Stimulated activated CD8-positive, alpha-beta memory T cell treated with anti-CD3 and anti-CD28 coated beads, Interleukin-7, amount 100 ng/mL, for 1 hour (primary cell): ENCODE results near the gene LIPJ.

Experiments
- DNase-seq, 2 donors: peaks; one replicate each; pipeline ENCODE4 v3.0.0-alpha.2; 2020; ENCODE audit warnings: low read depth in 2 of 2

LIPJ gene, protein sequence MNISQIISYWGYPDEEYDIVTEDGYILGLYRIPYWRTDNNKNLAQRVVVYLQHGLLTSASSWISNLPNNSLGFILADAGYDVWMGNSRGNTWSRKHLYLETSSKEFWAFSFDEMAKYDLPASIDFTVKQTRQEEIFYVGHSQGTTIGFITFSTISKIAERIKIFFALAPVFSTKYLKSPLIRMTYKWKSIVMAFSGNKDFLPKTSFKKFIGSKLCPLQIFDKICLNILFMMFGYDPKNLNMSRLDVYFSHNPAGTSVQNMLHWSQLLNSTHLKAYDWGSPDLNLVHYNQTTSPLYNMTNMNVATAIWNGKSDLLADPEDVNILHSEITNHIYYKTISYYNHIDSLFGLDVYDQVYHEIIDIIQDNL

DNA sequence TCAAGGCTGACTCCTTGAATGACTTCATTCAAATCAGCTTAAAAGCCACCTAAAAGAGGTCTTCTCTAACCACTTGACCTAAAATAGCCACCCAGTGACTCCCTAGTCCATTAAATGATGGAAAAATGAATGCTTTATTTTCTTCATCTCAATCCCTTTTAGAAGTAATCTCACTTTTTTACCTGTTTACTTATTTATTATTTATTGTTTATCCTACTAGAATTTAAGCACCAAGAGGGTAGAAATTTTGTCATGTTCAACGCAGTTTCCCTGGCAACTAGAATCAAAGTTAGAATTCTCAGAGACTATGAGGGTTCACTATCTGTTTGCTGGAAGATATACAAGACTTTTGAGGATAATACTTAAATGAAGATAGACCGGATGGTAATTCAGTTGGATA lies at the start of gene LIPJ:
Gene LIPJ, plus strand, starts transcription at position 301 of the 400 bp plus-strand sequence. CDS start 3,926 bp downstream, outside the sequence.
- no peak for DNase-seq

DNA sequence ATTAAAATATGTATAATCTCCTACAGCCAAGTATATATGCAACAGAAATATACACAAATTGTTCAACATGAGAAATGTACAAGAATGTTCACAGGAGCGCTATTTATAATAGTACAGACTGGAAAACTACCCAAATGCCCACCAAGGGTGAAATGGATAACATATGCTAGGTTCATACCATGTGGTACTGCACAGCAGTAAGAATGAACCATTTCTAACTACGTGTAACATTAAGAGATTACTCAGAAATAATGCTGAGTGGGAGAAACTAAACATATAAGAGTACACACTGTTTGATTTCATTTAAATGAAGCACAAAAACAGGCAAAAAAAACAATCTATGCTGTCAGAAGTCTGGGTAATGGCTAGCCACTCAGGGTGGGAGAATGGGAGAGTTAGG lies 49.2 kb upstream of the LIPJ start:
- no peak for DNase-seq

DNA sequence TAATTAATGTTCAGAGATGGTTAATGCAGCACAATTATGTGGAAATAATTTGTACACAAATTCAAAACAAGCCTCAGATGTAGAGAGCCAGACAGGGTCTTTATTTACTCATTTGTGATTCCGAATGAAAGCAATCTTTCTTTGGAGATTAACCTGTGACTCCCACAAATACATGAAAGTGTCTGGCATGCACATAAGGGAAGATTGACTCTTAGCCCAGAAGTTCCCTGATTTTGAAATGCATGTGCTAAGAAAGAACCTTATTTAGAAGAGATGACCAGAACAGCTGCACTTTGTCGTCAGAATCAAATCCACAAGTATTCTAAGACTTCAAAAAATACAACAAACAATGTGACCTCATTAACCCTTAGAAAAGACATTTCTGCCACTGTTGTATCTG lies 48.5 kb upstream of the LIPJ start:
- no peak for DNase-seq

DNA sequence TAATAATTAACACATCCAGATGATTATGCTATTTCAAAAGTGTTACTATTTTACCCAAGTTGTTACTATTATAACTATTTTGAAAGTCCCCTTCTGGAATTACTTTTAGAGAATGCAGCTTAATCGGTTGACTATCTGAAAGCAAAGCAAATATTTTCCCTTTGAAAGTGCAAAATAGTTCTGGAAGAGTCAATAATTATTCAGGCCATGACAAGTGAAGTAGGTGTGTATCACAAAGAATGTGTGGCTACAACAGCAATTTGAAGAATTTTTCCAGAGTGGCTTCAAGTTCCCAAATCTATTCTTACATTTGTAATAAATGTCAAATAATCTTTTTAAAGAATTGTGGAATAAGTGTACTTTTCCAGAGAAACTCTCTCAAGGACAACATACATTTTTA lies 46.2 kb upstream of the LIPJ start:
- no peak for DNase-seq

DNA sequence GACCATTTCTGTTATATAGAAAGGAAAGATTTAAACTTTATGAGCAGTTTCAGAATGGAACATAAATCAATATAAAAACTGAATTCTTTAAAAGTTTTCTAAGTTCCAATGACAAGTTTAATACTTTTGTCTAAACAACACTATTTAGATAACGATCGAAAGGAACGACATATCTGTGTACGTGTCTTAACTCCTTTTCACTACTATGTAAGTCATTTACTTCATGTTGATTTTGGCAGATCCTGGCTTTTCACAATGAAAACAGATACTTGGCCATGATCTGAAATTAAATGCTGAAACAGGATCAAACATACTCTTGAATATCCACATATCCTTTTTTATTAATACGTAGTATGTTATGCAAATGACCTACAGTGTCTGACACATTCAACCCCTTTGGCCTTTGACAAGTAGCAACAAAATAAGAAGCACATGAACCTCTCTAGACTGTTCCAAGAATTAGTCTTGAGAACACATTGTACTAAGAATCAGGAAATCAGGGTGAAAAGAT lies 45.4 kb upstream of the LIPJ start:
- DNase-seq = no peak

DNA sequence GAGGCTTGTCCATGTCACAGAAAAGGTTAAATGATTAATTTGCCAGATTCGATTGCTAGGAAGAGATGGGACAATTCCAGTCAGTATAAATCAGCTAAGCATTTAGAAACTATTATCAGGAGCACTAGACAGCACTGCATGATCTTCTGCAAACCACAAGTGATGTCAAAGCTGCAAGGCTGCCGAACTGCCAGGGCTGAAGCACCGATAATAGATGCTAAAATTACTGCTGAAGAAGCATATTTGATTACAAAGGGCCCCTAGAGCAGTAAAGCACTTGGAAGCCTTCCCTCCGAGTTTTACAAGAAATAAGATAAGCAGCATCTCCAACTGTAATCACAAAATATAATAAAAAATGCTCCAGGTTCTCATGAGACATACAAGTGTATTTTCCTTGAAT lies 44.0 kb upstream of the LIPJ start:
- no peak for DNase-seq

DNA sequence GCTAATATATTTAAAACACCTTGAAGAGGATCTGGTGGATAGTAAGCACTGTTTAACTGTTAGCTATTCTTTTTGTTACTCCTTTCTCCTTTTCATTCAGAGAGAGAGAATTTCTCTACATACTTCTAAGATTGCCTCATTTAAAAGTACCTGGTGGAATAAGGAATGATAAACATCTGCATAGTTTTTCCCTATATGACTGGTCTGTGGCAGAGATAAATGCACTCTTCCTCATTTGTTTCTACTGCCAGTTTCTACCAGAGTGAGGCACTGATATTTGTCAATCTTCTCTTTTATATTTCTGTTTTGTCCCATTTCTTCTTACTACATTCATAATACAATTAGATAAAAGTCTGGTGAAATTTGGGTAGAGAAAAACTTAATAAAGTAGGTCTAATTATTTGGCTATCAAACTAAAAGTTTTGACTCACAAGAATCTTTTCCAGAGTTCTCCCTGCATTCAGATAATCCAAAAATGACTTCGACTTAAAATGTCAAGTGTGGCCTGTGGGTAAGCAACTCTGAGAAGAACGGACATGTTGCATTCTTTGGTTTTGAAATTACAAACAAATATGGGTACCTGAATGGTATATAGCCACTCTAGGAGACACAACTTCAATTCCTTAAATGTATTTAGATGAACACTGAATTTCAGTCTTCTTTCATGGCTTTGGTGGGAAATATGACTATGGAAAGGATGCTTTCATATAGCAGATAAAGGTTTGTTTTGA lies 42.3 kb upstream of the LIPJ start:
- DNase-seq = no peak

DNA sequence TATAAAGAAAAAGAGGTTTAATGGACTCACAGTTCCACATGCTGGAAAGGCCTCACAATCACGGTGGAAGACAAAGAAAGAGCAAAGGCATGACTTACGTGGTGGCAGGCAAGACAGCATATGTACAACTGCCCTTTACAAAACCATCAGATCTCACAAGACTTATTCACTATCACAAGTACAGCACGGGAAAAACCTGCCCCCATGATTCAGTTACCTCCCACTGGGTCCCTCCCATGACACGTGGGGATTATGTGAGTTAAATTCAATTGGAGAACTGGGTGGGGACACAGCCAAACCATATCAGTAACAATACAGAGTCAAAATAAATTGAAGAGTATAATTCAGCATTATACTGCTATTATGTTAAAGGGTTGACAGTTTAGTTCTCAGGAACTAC lies 41.2 kb upstream of the LIPJ start:
- no peak for DNase-seq

DNA sequence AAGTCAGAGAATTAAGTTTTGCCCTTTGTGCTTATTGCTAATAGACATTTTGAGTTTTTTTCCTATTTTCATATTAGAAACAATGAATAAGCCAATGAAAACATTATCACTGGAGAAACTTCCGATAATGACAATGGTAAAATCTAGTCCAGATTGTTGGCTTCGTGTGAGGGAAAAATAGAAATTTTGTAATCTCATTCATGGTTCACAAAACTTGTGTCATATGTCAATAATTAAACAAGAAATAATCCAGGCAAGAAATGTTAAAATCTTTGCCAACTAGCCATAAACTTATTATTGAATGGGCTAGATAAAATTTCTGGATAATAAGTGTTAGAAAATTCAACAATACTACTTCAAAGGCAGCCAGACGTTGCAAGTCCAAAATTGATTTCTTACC lies 40.1 kb upstream of the LIPJ start:
- DNase-seq = no peak

DNA sequence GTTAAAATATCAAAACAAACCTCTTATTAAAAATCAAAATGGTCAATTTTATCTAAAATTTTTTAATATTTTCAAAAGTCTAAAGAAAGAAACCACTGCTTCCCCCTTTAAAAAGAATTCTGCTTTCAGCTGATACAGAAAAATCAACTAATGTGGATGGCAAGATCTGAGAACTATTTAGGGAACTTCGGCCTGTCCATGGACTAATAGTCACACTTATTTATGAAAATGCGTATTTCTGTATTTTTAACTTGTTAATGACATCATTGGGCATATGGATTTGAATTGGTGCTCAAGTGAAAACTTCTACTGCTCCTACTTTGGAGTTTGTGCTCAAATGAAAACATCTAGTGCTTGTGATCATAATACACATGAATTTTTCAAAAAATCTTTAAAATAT lies 35.3 kb upstream of the LIPJ start:
- DNase-seq = no peak

DNA sequence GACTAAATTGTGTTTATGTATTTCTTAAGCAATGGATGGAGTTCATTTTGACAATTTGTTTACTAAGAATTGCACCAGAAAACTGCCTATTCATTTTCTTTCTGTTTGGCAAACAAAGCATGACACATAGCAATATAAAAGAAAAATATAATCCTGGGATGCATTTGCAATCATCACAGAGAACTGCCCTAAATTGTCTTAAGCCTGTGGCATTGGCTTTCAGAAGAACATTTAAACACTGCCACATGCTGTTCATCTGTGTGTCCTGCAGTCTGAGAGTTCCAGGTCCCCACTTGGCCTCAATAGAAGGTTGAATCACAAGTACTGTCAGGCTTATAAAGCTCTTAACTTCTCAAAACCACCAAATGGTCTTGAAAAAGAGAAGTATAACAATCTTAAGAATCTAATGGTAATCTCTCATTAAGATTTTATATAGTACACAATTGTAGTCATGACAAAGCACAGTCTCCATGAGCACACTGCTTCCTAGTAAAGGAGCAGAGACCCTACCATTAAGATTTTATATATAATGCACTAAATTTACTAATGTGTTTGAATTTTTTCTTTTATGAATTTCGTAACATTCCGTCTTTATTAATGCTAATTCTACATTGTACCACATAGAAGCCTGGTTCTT lies 33.3 kb upstream of the LIPJ start:
- DNase-seq = no peak

DNA sequence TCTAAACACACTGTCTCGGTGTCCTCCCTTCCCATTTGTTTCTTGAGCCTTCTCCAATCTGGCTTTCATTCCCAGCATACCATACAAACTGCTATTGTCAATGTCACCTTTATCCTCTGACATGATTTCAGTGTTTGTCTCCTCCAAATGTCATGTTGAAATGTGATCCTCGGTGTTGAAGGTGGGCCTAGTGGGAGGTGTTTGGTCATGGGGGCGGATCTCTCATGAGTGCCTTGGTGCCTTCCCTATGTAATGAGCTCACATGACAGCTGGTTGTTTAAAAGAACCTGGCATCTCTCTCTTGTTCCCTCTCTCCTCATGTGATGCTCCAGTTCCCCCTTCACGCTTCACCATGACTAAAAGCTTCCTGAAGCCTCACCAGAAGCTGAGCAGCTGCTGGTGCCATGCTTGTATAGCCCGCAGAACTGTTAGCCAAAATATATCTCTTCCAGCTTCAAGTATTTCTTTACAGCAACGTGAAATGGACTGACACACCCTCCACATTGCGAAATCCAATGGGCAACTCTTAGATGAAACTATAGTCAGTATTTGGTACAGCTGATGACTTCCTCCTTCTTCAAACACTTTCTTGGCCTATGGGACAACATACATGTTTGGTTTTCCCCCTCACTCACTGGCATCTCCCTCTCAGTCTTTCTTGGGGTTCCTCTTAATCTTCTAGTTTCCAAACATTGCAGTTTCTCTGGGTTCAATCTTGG lies 31.2 kb upstream of the LIPJ start:
- DNase-seq = no peak

DNA sequence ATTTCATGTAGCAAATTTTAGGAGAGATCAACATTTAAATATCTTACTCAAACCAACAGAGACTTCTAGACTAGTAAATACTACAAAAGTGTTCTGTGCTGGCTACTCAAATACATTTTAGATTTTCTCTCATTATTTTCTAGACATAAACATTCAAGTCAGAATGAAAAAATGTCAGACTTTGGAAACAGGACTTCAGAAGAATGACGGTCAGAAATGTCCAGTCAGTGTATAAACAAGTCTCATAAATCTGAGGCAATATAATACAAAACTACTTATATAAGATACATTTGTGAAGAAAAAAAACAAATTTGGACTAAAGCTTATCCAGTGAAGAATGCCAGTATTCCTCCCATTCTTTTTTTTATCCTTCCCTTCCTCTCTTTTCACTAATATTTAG lies 29.3 kb upstream of the LIPJ start:
- DNase-seq = no peak

DNA sequence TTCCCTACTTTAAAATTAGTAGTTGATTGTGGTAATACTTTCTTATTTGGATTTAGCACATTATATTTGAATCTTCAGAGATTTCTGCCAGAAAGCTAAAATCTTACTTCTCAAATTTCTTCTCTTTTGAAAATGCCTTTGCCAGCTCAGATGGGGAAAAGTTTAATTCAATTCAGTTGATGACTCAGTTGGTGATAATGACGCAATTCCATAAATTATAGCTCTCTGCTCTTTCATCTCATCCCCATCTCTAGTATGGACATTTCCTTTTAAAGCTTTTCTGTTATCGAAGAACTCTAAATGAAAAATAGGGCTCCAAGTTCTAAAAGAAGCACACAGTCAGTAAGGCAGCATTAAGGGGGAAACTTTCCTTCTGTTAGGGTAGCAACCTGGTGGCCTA lies 28.9 kb upstream of the LIPJ start:
- no peak for DNase-seq

DNA sequence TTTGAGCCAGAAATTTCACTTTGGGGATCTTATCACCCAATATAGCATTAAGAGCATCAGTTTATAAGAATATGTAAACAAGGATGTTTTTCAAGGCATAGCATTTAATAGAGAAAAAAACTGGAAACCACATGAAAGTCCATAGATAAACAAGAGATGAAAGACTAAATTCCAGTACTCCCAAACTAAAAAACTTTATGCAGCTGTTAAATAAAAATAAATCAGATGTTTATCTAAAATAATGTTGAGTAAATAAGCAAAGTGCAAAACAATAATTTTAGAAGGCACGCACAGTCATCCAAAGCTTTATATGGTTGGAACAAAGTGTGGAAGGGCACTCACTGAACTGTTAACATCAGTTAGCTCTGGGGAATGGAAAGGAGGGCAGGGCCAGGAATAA lies 24.4 kb upstream of the LIPJ start:
- no peak for DNase-seq

DNA sequence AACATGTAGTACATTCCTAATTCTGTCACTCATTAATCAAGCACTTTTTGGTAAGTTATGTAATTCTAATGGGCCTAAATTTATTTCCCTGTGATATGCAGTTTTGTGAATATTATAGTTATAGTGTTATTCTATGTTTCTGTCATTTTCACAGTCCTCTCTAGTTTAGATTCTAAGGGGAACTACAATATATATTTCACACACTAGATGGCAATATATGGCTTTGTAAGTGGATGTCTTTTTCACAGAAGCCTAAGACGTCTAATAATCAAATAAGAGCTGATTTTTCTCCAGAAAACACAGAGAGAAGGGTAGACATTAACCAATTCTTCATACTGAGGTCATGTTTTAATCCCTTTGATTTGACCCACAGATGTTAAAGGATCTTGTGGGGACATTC lies 21.5 kb upstream of the LIPJ start:
- DNase-seq = no peak

DNA sequence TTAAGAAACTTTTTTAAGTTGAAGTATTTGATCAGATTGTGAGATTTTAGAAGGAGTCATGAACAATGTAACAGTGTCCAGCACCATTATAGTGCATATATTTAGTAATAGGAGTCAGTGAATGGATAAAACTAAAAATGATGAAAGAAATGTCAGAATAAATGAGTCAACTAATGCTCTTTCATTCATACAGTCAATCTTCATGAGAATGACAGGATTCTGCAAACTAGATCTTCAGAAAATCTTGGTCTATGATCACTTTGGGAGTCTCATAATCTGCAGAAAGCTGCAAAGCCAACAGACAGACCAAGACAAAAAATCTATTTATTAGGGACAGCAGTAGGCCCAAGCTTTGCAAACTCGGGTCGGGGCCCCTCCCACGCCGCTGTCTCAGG lies 4.2 kb upstream of the LIPJ start:
- no peak for DNase-seq

DNA sequence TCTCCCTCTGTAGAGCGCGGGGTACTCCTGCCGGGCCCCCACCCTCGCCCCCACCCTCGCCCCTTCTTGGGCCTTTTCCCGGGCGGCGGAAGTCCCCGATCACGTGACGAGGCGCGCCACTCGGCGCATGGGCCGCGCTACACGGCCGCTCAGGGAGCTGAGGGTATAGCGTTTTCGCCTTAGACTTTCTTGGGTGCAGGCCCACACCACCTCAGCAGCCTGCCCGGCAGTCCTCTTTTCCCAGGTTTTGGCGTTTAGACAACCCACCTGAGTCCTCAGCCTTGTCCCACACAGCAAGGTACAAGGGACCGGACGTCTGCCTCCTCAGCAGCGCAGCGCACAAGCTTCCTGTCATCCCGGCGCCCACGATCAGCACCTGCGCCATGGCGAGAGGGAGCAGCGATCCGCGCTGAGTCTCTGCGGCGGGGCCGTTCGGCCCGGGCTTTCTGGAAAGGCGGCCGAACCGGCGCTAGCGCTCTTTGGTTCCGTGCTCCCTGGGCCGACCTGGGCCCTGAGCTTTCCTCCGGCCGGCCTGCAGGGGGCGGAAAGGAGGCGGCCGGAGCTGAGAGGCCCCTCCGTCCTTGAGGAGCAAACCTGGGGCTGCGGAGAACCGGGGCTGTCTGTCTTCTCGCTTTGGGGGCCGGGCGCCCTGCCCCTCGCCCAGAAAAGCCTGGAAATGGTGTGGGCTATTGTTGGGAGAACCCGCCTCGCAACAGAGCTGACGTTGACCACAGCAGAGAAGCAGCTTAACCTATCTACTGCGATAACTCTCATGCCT lies 3.6 kb upstream of the LIPJ start, which contains the start of gene RNLS:
Gene RNLS, minus strand, starts transcription at position 513 of the 778 bp plus-strand sequence.
- peak; percentile 32 to 36 for DNase-seq

DNA sequence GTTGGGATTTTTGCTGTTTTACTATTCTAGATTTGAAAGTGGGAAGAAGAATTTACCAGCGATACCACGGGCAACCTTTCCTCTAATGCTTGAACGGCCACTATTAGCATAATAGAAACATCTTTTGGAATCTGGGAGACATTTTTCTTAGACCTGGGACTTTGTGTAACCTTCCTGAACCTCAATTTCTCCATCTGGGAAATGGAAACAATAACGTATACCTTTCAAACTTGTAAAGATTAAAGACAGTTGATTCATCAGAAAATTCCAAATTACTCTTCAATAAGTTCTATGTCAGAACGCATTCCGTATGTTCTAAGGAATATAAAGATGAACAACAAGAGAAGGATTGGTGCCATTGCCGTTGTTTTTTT lies 3.0 kb upstream of the LIPJ start:
- no peak for DNase-seq

DNA sequence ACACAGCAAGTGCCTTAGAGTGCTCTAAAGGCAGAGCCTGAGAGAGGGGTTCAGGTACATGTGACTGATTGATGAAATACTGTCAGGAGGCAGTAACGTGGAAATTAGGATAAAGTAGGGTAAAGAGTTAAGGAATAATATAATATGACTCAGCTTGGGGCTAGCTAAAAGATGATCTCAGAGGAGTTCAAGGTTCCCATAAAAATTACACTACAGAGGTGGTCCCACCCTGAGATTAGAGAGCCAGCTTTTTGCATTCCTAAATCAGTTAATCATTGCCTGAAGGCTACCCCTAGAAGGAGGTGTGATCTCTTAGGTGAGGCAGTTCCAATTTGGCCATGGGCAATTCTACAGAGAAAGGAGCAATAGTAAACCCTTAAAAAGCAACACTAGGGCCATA lies 5.8 kb downstream of the LIPJ start:
- DNase-seq = no peak

DNA sequence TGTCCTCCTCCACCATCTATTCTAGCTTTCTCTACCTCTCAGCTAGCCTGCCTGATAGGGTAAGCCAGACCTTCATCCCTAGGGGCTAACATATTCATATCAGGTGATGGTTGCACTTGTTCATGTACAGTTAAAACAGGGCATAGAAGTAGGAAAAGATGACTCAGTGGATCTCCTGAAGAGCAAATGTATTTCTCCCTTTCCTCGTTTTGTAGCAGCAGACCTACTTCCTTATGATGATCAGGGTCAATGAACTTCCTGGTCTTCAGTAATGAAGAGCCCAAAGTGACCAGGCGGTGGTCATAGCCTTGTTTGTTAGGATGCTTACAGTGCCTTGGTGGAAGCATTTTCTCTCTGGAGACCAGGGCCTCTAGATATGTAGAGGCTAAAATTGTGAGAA lies 6.3 kb downstream of the LIPJ start:
- no peak for DNase-seq
